ENCODE results near the gene ANAPC15.

Gene ANAPC15

GRCh38 chr11:72083414-72083813 is 29.1 kb downstream of the ANAPC15 start:
- no peak for DNase-seq

GRCh38 chr11:72081821-72082453 is 30.6 kb downstream of the ANAPC15 start:
- no peak for DNase-seq

GRCh38 chr11:72081184-72081644 is 31.3 kb downstream of the ANAPC15 start:
- no peak for DNase-seq

GRCh38 chr11:72080326-72081183 is 31.9 kb downstream of the ANAPC15 start, which contains the start of the genes LRRC51 and NUMA1:
Gene LRRC51 (plus strand): TSS chr11:72080850. CDS start chr11:72089084, 8,234 bp downstream.
Gene NUMA1 (minus strand): TSS chr11:72080542. CDS start chr11:72035943, 44,599 bp downstream.
- DNase-seq = peak; percentile 100

- DNase-seq = no peak
Measured at GRCh38 chr11:72079819-72080325, 32.6 kb downstream of the ANAPC15 start.

GRCh38 chr11:72078477-72078876 is 34.0 kb downstream of the ANAPC15 start:
- no peak for DNase-seq

- no peak for DNase-seq
Measured at GRCh38 chr11:72075756-72076155, 36.7 kb downstream of the ANAPC15 start.

- DNase-seq = no peak
Measured at GRCh38 chr11:72075109-72075508, 37.4 kb downstream of the ANAPC15 start.

- DNase-seq = no peak
Measured at GRCh38 chr11:72072348-72072747, 40.1 kb downstream of the ANAPC15 start.

GRCh38 chr11:72070491-72070890 is 42.0 kb downstream of the ANAPC15 start:
- no peak for DNase-seq

GRCh38 chr11:72069787-72070251 is 42.7 kb downstream of the ANAPC15 start:
- no peak for DNase-seq

GRCh38 chr11:72069200-72069599 is 43.3 kb downstream of the ANAPC15 start:
- DNase-seq = no peak

- no peak for DNase-seq
Measured at GRCh38 chr11:72067676-72068075, 44.8 kb downstream of the ANAPC15 start.

- no peak for DNase-seq
Measured at GRCh38 chr11:72067266-72067665, 45.2 kb downstream of the ANAPC15 start.

GRCh38 chr11:72066855-72067254 is 45.6 kb downstream of the ANAPC15 start:
- DNase-seq = no peak

GRCh38 chr11:72061739-72062396 is 50.6 kb downstream of the ANAPC15 start:
- no peak for DNase-seq
